ENCODE results near the gene MAP1LC3B.

MAP1LC3B gene

GRCh38 chr16:87435372-87436224 lies 43.5 kb downstream of the MAP1LC3B start:
- DNase-seq, result no peak

GRCh38 chr16:87436225-87437172 lies 44.4 kb downstream of the MAP1LC3B start:
- DNase-seq, result no peak

GRCh38 chr16:87437327-87437726 lies 45.2 kb downstream of the MAP1LC3B start:
- DNase-seq, result no peak

GRCh38 chr16:87437911-87438610 lies 45.9 kb downstream of the MAP1LC3B start:
- DNase-seq, result no peak

GRCh38 chr16:87438611-87438985 lies 46.5 kb downstream of the MAP1LC3B start:
- no peak for DNase-seq

- DNase-seq, result no peak
Observed at GRCh38 chr16:87439926-87440325, 47.8 kb downstream of the MAP1LC3B start.

- DNase-seq, result no peak
Observed at GRCh38 chr16:87441886-87442580, 49.9 kb downstream of the MAP1LC3B start.

- no peak for DNase-seq
Observed at GRCh38 chr16:87442581-87442966, 50.4 kb downstream of the MAP1LC3B start.

GRCh38 chr16:87443016-87443415 lies 50.9 kb downstream of the MAP1LC3B start:
- no peak for DNase-seq

GRCh38 chr16:87443964-87444363 lies 51.8 kb downstream of the MAP1LC3B start:
- no peak for DNase-seq

GRCh38 chr16:87445486-87445885 lies 53.4 kb downstream of the MAP1LC3B start:
- no peak for DNase-seq

- DNase-seq, result no peak
Observed at GRCh38 chr16:87446479-87446878, 54.3 kb downstream of the MAP1LC3B start.

- no peak for DNase-seq
Observed at GRCh38 chr16:87447323-87447722, 55.2 kb downstream of the MAP1LC3B start.

- DNase-seq, result no peak
Observed at GRCh38 chr16:87448866-87449265, 56.7 kb downstream of the MAP1LC3B start.

GRCh38 chr16:87451563-87452210 lies 59.6 kb downstream of the MAP1LC3B start:
- DNase-seq, result no peak

- no peak for DNase-seq
Observed at GRCh38 chr16:87453326-87453725, 61.2 kb downstream of the MAP1LC3B start.

Data from GOT3 (cell line).